Testis (tissue), 3 donors: ENCODE measurements around the gene LRRC42. TPM values are rescaled to one million over a fixed set of nuclear protein-coding genes. Genes with fewer than 3 reads are reported as not detected.
A peak's percentile ranks its signal among the peaks of the same experiment; 100 is the strongest.

Experiments used
- DNase-seq: peaks from one replicate; pipeline ENCODE4 v3.0.0-alpha.2; 2019
- H3K27ac ChIP-seq, 2 donors: fragments of 200-600 bp; sonication (generic); one replicate each; pipeline ENCODE4 v1.5.1; 2019
- H3K27me3 ChIP-seq: fragments of 200-600 bp; sonication (generic); one replicate; pipeline ENCODE4 v1.5.1; 2019
- H3K36me3 ChIP-seq: fragments of 200-600 bp; sonication (generic); one replicate; pipeline ENCODE4 v1.5.1; 2017; ENCODE audit warnings: low read depth; ENCODE audit errors: missing control alignments
- H3K4me1 ChIP-seq: fragments of 200-600 bp; sonication (generic); one replicate; pipeline ENCODE4 v1.5.1; 2019
- H3K4me3 ChIP-seq, 2 donors: fragments of 200-600 bp; sonication (generic); one replicate each; pipeline ENCODE4 v1.5.1; 2017 to 2019
- H3K9me3 ChIP-seq: fragments of 200-600 bp; sonication (generic); one replicate; pipeline ENCODE4 v1.5.1; 2017
- CTCF ChIP-seq, 3 experiments: fragments of 450-650 bp in 2 of 3; fragments of 200-600 bp in 1 of 3; sonication (generic) in 1 of 3; IDR thresholded peaks; one replicate each; pipeline ENCODE4 v1.5.1; 2016 to 2019; ENCODE audit warnings: antibody characterized with exemption in 3 of 3, mild to moderate bottlenecking in 2 of 3, moderate library complexity in 1 of 3
- POLR2A ChIP-seq: fragments of 450-650 bp; IDR thresholded peaks from one replicate; pipeline ENCODE4 v1.6.1; 2017; ENCODE audit warnings: antibody characterized with exemption, mild to moderate bottlenecking, moderate library complexity
- WGBS, 2 donors: methylation state at CpG; one replicate each; pipeline ENCODE4 v1.1.5; 2018; 5-methylcytosine and 5-hydroxymethylcytosine counted together
- intact Hi-C: fragments of 100-400 bp; cut with DNase I; formaldehyde crosslinking; loops from one replicate; pipeline ENCODE4 v1.15.1; 2023; ENCODE audit warnings: low total_unique reads
- polyA plus RNA-seq: library from polyadenylated mRNA; stranded (reverse); fragments of 350-450 nt; fragmentation: Illumina TruSeq; extraction: RNeasy Lipid Tissue Mini Kit (QIAGEN cat#74804); gene quantifications from one replicate; pipeline ENCODE4 v1.2.3, GENCODE V29; 2014; ENCODE audit warnings: low read depth, low replicate concordance; ENCODE audit not compliant: insufficient read depth
- total RNA-seq, 2 donors: library from RNA; depleted of rRNA; stranded (reverse); fragments of >200 nt; gene quantifications; one replicate each; pipeline ENCODE4 v1.2.3, GENCODE V29; 2016

Gene LRRC42
- total and polyA plus RNA-seq, 3 donors from 2014 or later: 37.8 to 42.8 (median 41.2) TPM

GRCh38 chr1:53956308-53957168, 10.4 kb downstream of the LRRC42 start:
- no peaks in the 10 kb centered on the region for H3K27me3 ChIP-seq
- DNase-seq: no peak
- TF ChIP-seq POLR2A: no peak
- H3K9me3 ChIP-seq: no peaks in the 10 kb centered on the region
- H3K4me1 ChIP-seq: peaks cover 10% of the 10 kb centered on the region
- no peaks in the 10 kb centered on the region for H3K36me3 ChIP-seq
- 65 to 66% methylated on average over 3 of the region's 3 CpGs for WGBS, 2 donors
- peak overlapping the region in 1 of 2 donors; percentile 26 for H3K27ac ChIP-seq
- intact Hi-C loops: no loop called here
- no peak overlapping the region for H3K4me3 ChIP-seq

- TF ChIP-seq POLR2A: no peak
- no peak for TF ChIP-seq CTCF (IDR thresholded peaks at IDR 0.05)
- no peak overlapping the region for H3K4me3 ChIP-seq
- H3K27me3 ChIP-seq: no peaks in the 10 kb centered on the region
- intact Hi-C loops: no loop called here
- 34 to 42% methylated on average over 3 of the region's 3 CpGs for WGBS, 2 donors
- H3K27ac ChIP-seq: peak overlapping the region in 1 of 2 donors; percentile 26
- no peaks in the 10 kb centered on the region for H3K36me3 ChIP-seq
- DNase-seq: no peak
- peaks cover 10% of the 10 kb centered on the region for H3K4me1 ChIP-seq
- no peaks in the 10 kb centered on the region for H3K9me3 ChIP-seq
These were observed 11.2 kb downstream of the LRRC42 start for GRCh38 chr1:53957194-53957818.

- H3K4me3 ChIP-seq: no peak overlapping the region
- H3K36me3 ChIP-seq: no peaks in the 10 kb centered on the region
- no peak for DNase-seq
- intact Hi-C loops: no loop called here
- H3K9me3 ChIP-seq: no peaks in the 10 kb centered on the region
- H3K4me1 ChIP-seq: peaks cover 10% of the 10 kb centered on the region
- no peak for TF ChIP-seq POLR2A
- TF ChIP-seq CTCF (IDR thresholded peaks at IDR 0.05): peak; percentile 29 to 40 (median 32)
- H3K27ac ChIP-seq: no peak overlapping the region
- no peaks in the 10 kb centered on the region for H3K27me3 ChIP-seq
These were observed 13.6 kb downstream of the LRRC42 start for GRCh38 chr1:53959664-53960250.

- TF ChIP-seq CTCF (IDR thresholded peaks at IDR 0.05) (no peak), POLR2A (no peak)
- Histone ChIP-seq H3K27me3 (no peaks in the 10 kb centered on the region), H3K4me1 (peaks cover 4% of the 10 kb centered on the region), H3K36me3 (no peaks in the 10 kb centered on the region), H3K4me3 (no peak overlapping the region), H3K27ac (no peak overlapping the region), H3K9me3 (no peaks in the 10 kb centered on the region)
- no peak for DNase-seq
- intact Hi-C loops: no loop called here
- WGBS, 2 donors: 88 to 93% methylated on average over 4 of the region's 4 CpGs
These were observed 16.2 kb downstream of the LRRC42 start for GRCh38 chr1:53962395-53962794.

GRCh38 chr1:53963460-53963859, 17.3 kb downstream of the LRRC42 start:
- intact Hi-C loops: no loop called here
- Histone ChIP-seq H3K36me3 (no peaks in the 10 kb centered on the region), H3K4me1 (no peaks in the 10 kb centered on the region), H3K27ac (no peak overlapping the region), H3K9me3 (no peaks in the 10 kb centered on the region), H3K4me3 (no peak overlapping the region), H3K27me3 (no peaks in the 10 kb centered on the region)
- no peak for DNase-seq
- no peak for TF ChIP-seq POLR2A
- no peak for TF ChIP-seq CTCF (IDR thresholded peaks at IDR 0.05)
- WGBS, 2 donors: 92 to 96% methylated on average over 4 of the region's 4 CpGs
